ENCODE measurements around the gene AMH.
"Not testable (repeated sequence)": the region's sequence is repeated elsewhere in the genome, so short reads cannot be mapped to it uniquely, and the experiment has no call there.

The AMH gene

GRCh38 chr19:2249010-2249866 is at the start of gene AMH:
Gene AMH, plus strand, starts transcription at chr19:2249323. Its CDS starts 10 bp downstream, at chr19:2249333.
- DNase-seq (ENCODE audit: low spot score), result no peak

DNA sequence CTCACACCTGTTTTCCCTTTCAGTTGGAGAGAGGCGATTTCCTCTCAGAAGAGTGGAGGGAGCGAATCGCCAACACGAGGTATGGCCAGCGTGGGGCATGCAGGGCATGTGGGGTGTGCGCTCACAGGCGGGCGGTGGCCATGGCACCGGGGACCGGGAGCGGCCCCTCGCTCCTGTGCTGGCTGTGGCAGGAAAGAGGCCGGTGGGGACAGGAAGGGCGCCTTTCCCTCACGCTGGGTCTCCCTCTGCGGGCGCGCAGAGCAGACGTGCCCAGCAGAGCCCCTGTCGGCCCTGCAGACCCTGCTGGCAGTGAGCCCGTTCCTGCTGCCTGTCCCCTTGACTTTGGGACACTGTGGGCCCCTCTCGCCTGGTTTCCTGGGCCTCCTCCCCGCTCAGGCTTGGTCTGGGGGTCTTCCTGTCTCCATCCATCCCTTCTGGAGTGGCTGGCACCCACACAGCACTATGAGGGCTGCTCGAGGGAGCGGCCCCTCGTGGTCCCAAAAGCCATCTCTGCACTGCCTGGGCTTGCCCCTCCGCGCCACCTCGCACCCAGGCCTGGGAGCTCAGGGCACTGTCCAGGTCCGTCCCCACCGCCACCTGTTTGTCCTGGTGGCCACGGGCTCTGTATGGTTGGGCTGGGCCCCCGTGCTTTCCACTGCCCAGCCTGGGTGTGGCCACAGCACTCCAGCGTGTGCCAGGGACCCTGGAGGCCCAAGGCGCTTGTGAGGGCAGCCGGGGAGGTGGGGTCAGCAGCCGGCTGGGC is 49.1 kb upstream of the AMH start:
- DNase-seq (ENCODE audit: low spot score), result no peak

DNA sequence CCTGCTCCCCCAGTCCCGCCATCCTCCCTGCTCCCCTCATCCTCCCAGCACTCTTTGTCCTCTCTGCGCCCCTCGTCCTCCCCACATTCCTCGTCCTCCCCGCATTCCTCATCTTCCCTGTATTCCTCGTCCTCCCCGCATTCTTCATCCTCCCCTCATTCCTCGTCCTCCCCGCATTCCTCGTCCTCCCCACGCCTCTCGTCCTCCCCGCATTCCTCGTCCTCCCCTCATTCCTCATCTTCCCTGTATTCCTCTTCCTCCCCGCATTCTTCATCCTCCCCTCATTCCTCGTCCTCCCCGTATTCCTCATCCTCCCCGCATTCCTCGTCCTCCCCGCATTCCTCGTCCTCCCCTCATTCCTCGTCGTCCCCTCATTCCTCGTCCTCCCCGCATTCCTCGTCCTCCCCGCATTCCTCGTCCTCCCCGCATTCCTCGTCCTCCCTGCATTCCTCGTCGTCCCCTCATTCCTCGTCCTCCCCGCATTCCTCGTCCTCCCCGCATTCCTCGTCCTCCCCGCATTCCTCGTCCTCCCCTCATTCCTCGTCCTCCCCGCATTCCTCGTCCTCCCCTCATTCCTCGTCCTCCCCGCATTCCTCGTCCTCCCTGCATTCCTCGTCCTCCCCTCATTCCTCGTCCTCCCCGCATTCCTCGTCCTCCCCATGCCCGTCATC is 48.4 kb upstream of the AMH start:
- not testable (repeated sequence) for DNase-seq (ENCODE audit: low spot score)

DNA sequence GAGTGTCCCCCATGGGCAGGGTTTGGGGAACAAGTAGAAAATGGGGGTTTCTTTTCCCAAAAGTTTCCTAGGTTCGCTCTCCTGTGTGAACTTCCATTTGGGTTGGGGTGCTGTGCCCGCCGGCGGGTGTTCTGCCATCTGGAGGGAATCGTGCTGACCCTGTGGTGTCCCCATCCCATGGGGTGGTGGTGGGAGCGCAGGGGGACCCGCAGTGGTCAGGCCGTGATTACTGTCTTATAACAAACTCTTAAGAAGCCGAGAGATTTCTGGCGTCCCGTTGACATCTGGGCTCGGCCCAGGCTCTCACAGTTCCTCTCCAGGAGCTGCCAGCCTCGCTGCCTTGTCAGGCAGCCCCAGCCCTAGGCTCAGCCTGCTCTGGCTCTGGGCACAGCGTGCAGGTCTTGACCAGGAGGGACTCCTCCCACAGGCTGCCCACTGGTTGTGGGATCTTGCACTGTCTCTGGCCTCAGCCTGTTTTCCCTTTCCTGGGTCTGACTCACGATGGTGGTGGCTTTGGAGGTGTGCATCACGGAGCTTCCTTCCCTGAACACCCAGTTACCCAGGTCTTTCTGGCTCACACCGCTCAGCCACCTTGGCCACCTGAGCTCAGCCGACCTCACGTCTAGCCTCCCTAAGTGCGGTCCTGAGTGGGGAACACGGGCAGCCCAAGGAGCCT is 47.5 kb upstream of the AMH start:
- DNase-seq (ENCODE audit: low spot score), result no peak

DNA sequence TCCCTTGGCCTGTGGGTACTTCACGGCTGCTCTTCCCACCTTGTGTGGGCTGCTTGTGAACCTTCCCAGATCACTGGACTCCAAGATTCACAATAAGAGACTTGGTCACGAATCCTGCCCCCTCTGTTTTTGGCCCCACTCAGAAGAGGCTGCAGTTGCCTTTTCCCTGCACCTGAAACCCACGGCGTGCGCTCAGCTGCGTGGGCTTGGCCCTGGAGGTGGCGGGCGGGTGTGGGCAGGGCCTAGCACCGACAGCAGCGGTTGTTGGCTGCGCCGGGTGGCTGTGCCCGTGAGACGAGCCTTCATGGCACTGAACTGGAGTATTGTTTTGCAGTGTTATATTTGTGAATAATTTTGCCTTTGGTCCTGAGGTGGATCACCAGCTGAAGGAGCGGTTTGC is 46.8 kb upstream of the AMH start:
- no peak for DNase-seq (ENCODE audit: low spot score)

GRCh38 chr19:2207008-2207407 is 42.1 kb upstream of the AMH start:
- no peak for DNase-seq (ENCODE audit: low spot score)

DNA sequence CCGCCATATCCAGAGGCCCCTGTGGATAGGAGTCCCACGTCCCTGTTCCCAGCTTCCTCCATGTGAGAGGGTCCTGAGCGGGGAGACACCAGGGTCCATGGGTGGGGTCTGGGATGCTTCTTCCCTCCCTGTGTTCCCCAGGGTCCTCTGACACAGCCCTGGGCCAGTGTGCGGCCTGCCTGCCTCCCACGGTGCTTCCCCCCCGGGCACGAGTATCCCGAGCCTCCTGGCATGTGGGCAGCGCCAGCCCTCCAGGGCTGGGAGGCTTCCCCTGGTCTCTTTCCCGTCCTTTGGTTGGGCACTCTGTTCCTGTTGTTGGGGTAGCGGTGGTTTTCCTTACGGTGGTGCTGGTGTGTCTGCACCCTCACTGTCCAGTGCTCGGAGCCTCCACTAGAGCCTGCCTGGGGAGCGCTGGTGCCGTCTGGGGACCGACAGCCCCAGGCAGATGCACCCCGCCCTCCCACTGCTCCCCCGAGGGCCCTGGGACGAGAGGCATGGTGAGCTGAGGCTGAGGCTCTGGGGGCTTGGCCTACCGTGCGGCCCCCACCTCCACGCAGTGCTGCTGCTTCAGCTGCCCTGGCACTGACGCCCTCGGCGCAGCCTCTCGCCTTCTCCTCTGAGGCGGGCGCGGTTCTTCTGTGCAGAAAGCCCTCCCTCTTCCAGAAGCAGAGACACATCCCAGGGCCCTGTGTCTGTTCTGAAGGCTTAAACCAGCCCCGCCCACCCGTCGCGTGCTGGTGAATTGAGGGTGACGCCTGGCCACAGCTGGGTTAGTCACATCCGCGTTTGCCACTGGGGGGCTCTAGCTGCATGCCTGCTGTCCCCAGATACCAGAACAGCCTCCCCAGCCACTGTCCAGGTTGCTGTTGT is 40.9 kb upstream of the AMH start:
- no peak for DNase-seq (ENCODE audit: low spot score)

DNA sequence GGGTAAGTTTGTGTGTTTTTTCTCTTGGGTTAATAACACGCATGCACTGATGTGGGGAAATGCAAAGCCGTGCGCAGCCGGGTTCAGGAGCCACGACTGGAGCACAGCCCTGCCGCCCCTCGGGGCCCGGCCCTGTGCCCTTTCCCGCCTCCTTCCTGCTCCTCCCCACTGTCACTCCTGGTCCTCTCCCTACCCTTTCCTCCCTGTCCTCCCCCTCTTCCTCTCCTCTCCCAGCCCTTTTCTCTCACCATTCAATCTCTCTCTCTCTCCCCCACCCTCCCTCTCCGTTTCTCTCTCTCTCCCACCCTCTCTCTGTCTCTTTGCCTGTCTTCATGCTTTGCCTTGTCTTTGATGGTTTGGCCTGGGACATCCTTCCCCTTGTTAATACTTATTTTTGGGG is 40.1 kb upstream of the AMH start:
- DNase-seq (ENCODE audit: low spot score), result no peak

DNA sequence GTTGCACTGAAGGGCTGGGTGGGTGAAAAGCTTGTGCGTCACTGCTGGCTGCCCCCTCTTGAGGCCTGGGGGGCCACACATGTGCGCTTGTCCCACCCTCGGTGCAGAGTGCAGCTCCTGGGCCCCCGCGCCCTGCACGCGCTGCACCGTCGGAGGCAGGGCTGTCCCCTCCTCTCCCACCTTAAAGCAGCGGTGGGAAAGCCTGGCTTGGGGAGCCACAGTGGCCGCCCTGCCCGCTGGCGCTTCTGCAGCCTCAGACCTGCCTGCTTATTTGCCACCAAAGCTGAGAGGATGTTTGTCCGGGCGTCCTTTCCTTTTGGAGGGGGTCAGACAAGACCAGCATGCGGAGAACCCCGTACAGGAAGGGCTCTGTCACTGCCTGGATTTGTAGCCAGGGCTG is 39.7 kb upstream of the AMH start:
- DNase-seq (ENCODE audit: low spot score), result no peak

- no peak for DNase-seq (ENCODE audit: low spot score)
Observed at GRCh38 chr19:2210206-2210605, 38.9 kb upstream of the AMH start.

DNA sequence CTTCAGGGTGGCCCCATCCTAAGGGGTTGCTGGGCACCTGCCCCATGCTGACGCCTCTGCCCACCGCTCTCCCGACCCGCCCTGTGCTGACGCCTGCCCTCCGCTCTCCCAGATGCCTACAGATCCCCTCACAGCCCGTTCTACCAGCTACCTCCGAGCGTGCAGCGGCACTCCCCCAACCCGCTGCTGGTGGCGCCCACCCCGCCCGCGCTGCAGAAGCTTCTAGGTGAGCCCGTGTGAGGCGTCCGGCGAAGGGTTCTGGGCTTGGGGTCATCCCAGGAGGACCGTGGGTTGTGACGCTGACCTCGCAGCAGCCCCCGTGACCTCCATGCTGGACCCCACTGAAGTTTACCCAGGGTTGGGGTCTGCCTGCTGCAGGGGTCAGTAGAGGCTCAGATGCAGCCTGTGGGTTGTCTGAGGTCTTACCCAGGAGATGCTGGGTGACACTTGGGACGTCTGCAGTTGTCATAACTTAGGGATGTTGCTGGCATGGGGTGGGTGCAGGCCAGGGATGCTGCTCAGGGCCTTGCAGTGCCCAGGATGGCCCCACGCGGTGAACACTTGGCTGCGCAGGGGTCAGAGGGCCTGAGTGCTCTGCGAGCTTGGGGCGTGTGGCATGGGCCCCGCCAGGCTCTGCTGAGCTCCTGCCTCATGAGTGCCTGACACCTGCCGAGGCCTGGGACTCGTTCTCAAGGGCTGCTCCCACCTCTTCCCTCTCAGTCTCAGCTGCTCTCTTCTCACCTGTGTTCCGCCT is 38.0 kb upstream of the AMH start:
- DNase-seq (ENCODE audit: low spot score), result no peak

DNA sequence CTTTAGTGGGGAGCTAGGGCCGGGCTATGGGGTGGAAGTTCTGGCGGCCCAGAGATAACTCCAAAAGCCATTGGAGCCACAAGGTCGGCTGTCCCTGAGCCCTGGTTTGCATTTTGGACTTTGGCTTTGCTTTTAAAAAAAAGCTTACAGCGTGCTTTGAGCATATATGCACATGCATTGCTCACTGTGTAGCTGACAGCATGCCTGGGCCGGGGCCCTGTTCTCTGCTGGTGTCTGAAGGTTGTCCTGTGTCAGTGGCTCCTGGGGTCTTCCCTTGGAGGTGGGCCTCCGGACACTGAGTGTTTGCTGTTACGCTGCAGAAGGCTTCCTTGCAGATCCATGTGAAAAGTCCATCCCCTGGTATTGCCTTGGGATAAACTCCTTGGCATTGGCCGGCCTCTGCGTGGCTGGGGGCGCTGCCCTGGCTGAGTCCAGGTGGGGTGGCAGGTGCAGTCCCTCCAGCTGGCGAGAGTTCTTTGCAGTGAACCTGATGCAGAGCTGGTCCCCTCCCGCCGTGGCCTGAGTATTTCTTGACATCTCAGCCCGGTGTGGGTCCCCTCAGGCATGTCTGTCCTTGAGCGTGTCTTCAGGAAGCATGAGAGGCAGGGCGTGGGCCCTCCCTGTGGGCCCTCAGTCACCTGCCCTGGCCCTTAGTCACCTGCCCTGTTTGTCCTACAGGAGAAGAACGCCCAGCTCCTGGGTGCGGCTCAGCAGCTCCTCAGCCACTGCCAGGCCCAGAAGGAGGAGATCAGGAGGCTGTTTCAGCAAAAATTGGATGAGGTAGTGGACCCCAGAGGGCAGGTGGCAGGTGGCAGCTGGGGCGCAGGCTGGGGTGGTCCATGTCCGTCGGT is 36.0 kb upstream of the AMH start:
- DNase-seq (ENCODE audit: low spot score), result no peak

- no peak for DNase-seq (ENCODE audit: low spot score)
Observed at GRCh38 chr19:2213799-2214198, 35.3 kb upstream of the AMH start.

- DNase-seq (ENCODE audit: low spot score), result no peak
Observed at GRCh38 chr19:2214251-2214650, 34.9 kb upstream of the AMH start.

- peak; percentile 37 for DNase-seq (ENCODE audit: low spot score)
Observed at GRCh38 chr19:2215281-2215751, 33.8 kb upstream of the AMH start.

DNA sequence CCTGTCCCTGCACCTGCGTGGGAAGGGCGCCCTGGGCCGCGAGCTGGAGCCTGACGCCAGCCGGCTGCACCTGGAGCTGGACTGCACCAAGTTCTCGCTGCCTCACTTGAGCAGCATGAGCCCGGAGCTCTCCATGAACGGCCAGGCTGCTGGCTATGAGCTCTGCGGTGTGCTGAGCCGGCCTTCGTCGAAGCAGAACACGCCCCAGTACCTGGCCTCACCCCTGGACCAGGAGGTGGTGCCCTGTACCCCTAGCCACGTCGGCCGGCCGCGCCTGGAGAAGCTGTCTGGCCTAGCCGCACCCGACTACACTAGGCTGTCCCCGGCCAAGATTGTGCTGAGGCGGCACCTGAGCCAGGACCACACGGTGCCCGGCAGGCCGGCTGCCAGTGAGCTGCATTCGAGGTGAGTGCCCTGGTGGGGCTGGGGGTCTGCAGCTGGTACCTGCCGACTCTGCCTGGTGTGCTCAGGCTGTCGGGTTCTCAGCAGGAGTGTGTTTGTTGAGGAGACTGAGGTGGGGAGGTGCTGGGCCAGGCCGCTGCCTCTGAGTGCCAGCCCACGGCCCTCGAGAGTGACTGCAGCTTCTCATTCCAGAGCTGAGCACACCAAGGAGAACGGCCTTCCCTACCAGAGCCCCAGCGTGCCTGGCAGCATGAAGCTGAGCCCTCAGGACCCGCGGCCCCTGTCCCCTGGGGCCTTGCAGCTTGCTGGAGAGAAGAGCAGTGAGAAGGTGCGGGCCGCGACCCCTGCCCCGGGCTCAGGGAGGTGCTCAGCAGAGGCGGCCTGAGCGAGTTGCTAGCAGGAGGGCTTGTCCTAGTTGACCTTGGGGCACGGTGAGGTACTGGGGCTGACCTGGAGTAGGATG is 32.5 kb upstream of the AMH start:
- no peak for DNase-seq (ENCODE audit: low spot score)

- DNase-seq (ENCODE audit: low spot score), result no peak
Observed at GRCh38 chr19:2217591-2217990, 31.5 kb upstream of the AMH start.

DNA sequence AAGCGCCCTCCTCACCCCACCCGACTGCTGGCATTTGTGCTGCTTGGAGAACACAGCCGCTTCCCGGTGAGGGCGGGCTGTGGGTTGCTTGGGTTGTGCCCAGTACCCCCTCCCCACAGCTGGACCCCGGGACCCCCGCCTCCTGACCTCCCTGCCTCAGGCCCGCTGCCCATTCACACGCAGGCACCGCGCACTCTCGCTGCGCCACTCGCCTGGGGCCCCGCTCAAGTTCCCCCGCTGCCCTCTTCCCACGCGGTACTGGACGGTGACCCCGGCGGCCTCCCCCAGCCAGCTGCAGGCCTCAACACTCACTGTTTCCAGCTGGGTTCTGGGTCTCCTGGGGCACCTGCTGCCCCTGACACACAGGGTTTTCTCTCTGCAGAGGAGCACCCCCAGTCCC is 29.4 kb upstream of the AMH start:
- no peak for DNase-seq (ENCODE audit: low spot score)

Data from CD4-positive, alpha-beta T cell treated with Interleukin-6 at 100 ng/mL for 8 hours (primary cell).